Upper lobe of left lung (tissue), 6 donors: Measurements from ENCODE around the gene MDC1. TPM values are rescaled to one million over a fixed set of nuclear protein-coding genes. Genes with fewer than 3 reads are reported as not detected.

Experiments
- ATAC-seq, 2 donors: fragments of 200-7000 bp; cut with Tn5 transposase; one replicate each; pipeline ENCODE4 v1.9.1; 2022; ENCODE audit warnings: mild to moderate bottlenecking in 2 of 2, moderate library complexity in 2 of 2; ENCODE audit not compliant: low FRiP score in 2 of 2
- DNase-seq, 2 donors: peaks; one replicate each; pipeline ENCODE4 v3.0.0-alpha.2; 2019 to 2020
- H3K27ac ChIP-seq, 4 donors: fragments of 200-600 bp; sonication (generic); one replicate each; pipeline ENCODE4 v1.5.1; 2016 to 2019
- H3K27me3 ChIP-seq, 4 donors: fragments of 200-600 bp; sonication (generic); one replicate each; pipeline ENCODE4 v1.5.1; 2017 to 2019
- H3K36me3 ChIP-seq, 4 donors: fragments of 200-600 bp; sonication (generic); one replicate each; pipeline ENCODE4 v1.5.1; 2016 to 2019
- H3K4me1 ChIP-seq, 4 donors: fragments of 200-600 bp; sonication (generic); one replicate each; pipeline ENCODE4 v1.5.1; 2018 to 2019
- H3K4me3 ChIP-seq, 4 donors: fragments of 200-600 bp; sonication (generic); one replicate each; pipeline ENCODE4 v1.5.1; 2017 to 2019; ENCODE audit warnings: mild to moderate bottlenecking in 2 of 4, moderate library complexity in 1 of 4
- H3K9me3 ChIP-seq, 4 donors: fragments of 200-600 bp; sonication (generic); one replicate each; pipeline ENCODE4 v1.5.1; 2018 to 2019
- EP300 ChIP-seq, 4 donors: sonication (generic); formaldehyde crosslinking; IDR thresholded peaks; one replicate each; pipeline ENCODE4 v1.5.1; 2017; ENCODE audit warnings: antibody characterized with exemption in 4 of 4, control low read depth in 2 of 4
- POLR2A ChIP-seq, 4 donors: fragments of 450-650 bp; IDR thresholded peaks; one replicate each; pipeline ENCODE4 v1.5.1; 2016 to 2017; ENCODE audit warnings: antibody characterized with exemption in 4 of 4, mild to moderate bottlenecking in 2 of 4
- POLR2AphosphoS5 ChIP-seq, 2 donors: sonication (generic); formaldehyde crosslinking; IDR thresholded peaks; one replicate each; pipeline ENCODE4 v1.5.1; 2017; ENCODE audit warnings: antibody characterized with exemption in 2 of 2
- WGBS, 2 donors: methylation state at CpG; one replicate each; pipeline ENCODE4 v1.1.5; 2017 to 2018; 5-methylcytosine and 5-hydroxymethylcytosine counted together
- total RNA-seq, 6 donors: library from RNA; depleted of rRNA in 4 of 6; stranded (reverse); fragments of >200 nt in 4 of 6; gene quantifications; one replicate each; pipeline versions ENCODE4 v1.1.0 to v1.2.1, GENCODE V29; 2016 to 2021
- TF ChIP-seq, protein P1 (sequence below), 6 experiments: fragments of 450-650 bp in 4 of 6; fragments of 200-600 bp in 2 of 6; sonication (generic) in 2 of 6; IDR thresholded peaks; one replicate each; pipeline ENCODE4 v1.5.1; 2016 to 2019; ENCODE audit warnings: antibody characterized with exemption in 6 of 6
- donor health status: DM: no; HTN: no; CAD: no; lungs with moderate emphysema.
- donor health status: DM: no; HTN: yes; CAD: no; lungs with severe emphysema.

Gene MDC1
- total RNA-seq, 6 donors from 2014 or later = 13.5 to 33.5 (median 24.2) TPM

DNA sequence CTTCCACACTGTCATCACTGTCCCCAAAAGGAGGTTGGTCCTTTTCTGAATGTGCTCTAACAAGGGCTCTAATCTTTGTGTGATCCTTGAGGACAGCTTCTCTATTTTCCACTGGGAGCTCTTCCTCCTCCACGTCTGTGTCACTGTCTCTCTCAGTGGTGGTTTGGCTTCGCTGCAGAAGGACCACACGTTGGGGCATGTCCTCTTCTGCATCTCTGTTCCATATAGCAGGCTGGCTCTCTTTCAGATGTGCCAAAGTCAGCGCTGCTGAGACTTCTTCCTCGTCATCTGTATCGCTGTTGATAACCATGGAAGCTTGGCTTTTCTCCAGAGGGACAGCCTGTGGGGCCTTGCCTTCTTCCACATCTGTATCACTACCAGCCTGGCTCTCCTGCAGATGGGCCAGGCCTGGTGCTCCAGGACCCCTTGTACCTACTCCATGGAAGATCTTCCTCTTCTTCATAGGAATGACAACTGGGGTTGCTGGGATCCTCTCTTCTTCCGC, 4.6 kb downstream of the MDC1 start:
- Histone ChIP-seq H3K36me3 (peaks cover 5 to 65% (median 41%) of the 10 kb centered on the region in 4 donors), H3K27ac (no peak overlapping the region), H3K4me1 (peaks cover 8 to 9% (median 9%) of the 10 kb centered on the region in 4 donors), H3K4me3 (no peak overlapping the region), H3K27me3 (no peaks in the 10 kb centered on the region), H3K9me3 (no peaks in the 10 kb centered on the region)
- TF ChIP-seq POLR2AphosphoS5 (IDR thresholded peaks at IDR 0.05) (no peak), POLR2A (IDR thresholded peaks at IDR 0.05) (no peak), EP300 (IDR thresholded peaks at IDR 0.05) (no peak)
- TF ChIP-seq, protein P1, sequence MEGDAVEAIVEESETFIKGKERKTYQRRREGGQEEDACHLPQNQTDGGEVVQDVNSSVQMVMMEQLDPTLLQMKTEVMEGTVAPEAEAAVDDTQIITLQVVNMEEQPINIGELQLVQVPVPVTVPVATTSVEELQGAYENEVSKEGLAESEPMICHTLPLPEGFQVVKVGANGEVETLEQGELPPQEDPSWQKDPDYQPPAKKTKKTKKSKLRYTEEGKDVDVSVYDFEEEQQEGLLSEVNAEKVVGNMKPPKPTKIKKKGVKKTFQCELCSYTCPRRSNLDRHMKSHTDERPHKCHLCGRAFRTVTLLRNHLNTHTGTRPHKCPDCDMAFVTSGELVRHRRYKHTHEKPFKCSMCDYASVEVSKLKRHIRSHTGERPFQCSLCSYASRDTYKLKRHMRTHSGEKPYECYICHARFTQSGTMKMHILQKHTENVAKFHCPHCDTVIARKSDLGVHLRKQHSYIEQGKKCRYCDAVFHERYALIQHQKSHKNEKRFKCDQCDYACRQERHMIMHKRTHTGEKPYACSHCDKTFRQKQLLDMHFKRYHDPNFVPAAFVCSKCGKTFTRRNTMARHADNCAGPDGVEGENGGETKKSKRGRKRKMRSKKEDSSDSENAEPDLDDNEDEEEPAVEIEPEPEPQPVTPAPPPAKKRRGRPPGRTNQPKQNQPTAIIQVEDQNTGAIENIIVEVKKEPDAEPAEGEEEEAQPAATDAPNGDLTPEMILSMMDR (IDR thresholded peaks at IDR 0.05) = no peak
- WGBS, 2 donors = 88 to 90% methylated on average over 7 of the region's 7 CpGs
- ATAC-seq = no peak
- DNase-seq = no peak

DNA sequence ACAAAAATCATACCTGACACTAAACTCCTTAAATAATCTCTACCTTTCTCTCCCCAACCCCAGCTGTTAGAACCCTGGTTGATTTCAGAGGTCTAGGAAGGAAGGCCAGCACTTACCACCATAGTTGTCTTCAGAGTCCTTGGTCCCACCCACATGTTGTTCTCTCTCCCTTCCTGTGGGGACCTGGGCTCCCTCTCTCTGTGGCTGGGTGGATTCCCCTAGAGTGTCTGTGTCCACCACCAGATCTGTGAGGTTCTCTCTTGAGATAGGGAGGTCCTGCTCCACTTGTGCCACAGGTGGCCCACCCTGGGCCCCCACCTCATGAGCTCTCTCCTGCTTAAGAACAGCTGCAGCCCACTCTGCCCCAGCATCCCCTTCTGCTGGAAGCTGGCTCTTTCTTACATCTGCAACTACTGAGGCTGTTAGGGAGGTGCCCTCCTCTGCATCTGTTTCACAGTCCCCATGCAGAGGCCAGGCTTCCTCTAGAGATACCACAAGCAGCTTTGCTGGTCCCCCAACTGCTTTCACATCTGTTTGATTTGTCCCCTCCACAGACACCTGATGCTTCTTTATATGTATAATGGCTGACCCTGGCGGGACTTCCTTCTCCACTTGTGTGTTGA, 5.2 kb downstream of the MDC1 start:
- Histone ChIP-seq H3K27ac (no peak overlapping the region), H3K9me3 (no peaks in the 10 kb centered on the region), H3K27me3 (no peaks in the 10 kb centered on the region), H3K4me1 (peaks cover 8 to 9% (median 9%) of the 10 kb centered on the region in 4 donors), H3K36me3 (peaks cover 10 to 72% (median 45%) of the 10 kb centered on the region in 4 donors), H3K4me3 (no peak overlapping the region)
- no peak for TF ChIP-seq POLR2A (IDR thresholded peaks at IDR 0.05)
- no peak for TF ChIP-seq EP300 (IDR thresholded peaks at IDR 0.05)
- no peak for TF ChIP-seq POLR2AphosphoS5 (IDR thresholded peaks at IDR 0.05)
- TF ChIP-seq, protein P1 (IDR thresholded peaks at IDR 0.05) = no peak
- ATAC-seq = no peak
- no peak for DNase-seq
- WGBS, 2 donors = 83 to 92% methylated on average over 1 of the region's 1 CpG

DNA sequence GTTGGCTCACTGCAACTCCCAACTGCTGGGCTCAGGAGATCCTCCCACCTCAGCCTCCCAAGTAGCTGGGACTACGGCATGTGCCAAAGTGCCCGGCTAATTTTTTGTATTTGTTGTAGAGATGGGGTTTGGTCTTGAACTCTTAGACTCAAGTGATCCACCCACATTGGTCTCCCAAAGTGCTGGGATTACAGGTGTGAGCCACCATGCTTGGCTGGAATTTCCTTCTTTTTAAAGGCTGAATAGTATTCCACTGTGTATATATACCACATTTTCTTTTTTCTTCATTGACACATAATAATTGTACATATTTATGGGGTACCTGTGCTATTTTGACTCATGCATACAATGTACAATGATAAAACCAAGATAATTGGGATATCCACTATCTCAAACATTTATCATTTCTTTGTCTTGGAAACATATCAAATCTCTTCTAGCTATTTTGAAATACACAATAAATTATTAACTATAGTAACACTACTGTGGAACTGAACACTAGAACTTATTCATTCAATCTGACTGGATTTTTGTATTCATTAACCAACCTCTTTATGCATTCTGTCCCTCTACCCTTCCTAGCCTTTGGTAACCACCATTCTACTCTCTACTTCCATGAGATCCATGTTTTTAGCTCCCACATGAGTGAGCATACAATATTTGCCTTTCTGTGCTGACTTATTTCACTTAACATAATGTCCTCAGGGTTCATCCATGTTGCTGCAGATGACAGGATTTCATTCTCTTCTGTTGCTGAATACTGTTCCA, 7.8 kb downstream of the MDC1 start:
- H3K36me3 ChIP-seq = peaks cover 11 to 89% (median 53%) of the 10 kb centered on the region in 4 donors
- ATAC-seq (no peak), DNase-seq (no peak)
- TF ChIP-seq POLR2A (IDR thresholded peaks at IDR 0.05) (no peak), EP300 (IDR thresholded peaks at IDR 0.05) (no peak), POLR2AphosphoS5 (IDR thresholded peaks at IDR 0.05) (no peak)
- TF ChIP-seq, protein P1 (IDR thresholded peaks at IDR 0.05) = no peak
- H3K9me3 ChIP-seq = no peaks in the 10 kb centered on the region
- no peaks in the 10 kb centered on the region for H3K4me1 ChIP-seq
- H3K27ac ChIP-seq = no peak overlapping the region
- no peak overlapping the region for H3K4me3 ChIP-seq
- no peaks in the 10 kb centered on the region for H3K27me3 ChIP-seq
- 92 to 95% methylated on average over 2 of the region's 2 CpGs for WGBS, 2 donors

DNA sequence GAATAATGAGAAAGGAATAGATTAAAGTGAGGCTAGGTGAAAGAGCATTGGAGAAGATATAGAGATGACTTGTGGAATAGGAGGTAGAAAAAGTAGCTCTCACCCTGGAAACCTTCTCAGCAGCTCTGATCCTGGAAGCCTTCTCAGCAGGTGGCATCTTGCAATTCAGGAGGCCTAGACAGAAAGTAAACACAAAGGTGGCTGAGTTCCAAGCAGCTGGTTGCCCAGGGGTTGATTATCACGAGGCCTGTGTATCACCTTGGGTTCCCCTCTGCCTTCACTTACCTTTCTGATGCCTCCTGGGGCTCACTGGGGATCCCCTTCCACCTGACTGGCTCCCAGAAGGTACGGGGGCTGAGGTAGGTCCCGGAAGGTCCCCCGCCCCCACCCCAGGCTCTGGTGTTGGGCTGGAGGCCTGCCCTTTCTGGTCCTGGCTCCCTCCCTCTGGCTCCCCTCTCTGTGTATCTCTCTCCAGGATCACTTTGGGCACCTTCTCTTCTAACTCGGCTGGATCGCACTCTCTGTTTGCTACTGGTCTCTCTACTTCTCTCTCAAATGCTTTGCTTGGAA, 9.7 kb downstream of the MDC1 start:
- DNase-seq = no peak
- no peaks in the 10 kb centered on the region for H3K27me3 ChIP-seq
- WGBS, 2 donors = 85% methylated on average over 3 to 6 of the region's 6 CpGs
- no peak for ATAC-seq
- TF ChIP-seq, protein P1 (IDR thresholded peaks at IDR 0.05) = no peak
- TF ChIP-seq POLR2AphosphoS5 (IDR thresholded peaks at IDR 0.05) (no peak), POLR2A (IDR thresholded peaks at IDR 0.05) (no peak), EP300 (IDR thresholded peaks at IDR 0.05) (no peak)
- H3K4me3 ChIP-seq = no peak overlapping the region
- H3K4me1 ChIP-seq = no peaks in the 10 kb centered on the region
- peaks cover 11 to 89% (median 49%) of the 10 kb centered on the region in 4 donors for H3K36me3 ChIP-seq
- no peaks in the 10 kb centered on the region for H3K9me3 ChIP-seq
- no peak overlapping the region for H3K27ac ChIP-seq
